Activated CD8-positive, alpha-beta memory T cell treated with anti-CD3 and anti-CD28 coated beads, Interleukin-2, amount 50 U/mL, for 24 hours (primary cell): ENCODE measurements around the gene ZNF865.

Source experiments
- DNase-seq: peaks from one replicate; pipeline ENCODE4 v3.0.0-alpha.2; 2020; ENCODE audit errors: extremely low read depth

The ZNF865 gene

DNA sequence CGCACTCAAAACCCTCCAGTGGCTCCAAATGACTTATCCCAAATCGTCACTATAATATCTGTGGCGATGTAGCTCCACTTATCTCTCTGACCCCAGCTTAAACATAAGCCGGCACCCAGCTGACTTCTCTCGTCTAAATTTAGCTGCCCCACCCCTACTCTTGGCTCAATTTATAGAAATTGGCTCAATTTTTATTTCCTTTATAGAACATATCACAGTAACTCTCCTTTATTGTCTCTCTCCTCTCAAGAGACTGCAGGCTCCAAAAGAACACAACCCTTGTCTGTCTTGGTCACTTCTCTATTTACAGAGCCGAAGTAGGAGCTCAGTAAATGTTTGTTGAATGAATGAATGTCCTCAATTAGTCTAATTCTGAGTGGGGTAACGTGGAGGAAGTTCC, 18.1 kb downstream of the ZNF865 start:
- no peak for DNase-seq

DNA sequence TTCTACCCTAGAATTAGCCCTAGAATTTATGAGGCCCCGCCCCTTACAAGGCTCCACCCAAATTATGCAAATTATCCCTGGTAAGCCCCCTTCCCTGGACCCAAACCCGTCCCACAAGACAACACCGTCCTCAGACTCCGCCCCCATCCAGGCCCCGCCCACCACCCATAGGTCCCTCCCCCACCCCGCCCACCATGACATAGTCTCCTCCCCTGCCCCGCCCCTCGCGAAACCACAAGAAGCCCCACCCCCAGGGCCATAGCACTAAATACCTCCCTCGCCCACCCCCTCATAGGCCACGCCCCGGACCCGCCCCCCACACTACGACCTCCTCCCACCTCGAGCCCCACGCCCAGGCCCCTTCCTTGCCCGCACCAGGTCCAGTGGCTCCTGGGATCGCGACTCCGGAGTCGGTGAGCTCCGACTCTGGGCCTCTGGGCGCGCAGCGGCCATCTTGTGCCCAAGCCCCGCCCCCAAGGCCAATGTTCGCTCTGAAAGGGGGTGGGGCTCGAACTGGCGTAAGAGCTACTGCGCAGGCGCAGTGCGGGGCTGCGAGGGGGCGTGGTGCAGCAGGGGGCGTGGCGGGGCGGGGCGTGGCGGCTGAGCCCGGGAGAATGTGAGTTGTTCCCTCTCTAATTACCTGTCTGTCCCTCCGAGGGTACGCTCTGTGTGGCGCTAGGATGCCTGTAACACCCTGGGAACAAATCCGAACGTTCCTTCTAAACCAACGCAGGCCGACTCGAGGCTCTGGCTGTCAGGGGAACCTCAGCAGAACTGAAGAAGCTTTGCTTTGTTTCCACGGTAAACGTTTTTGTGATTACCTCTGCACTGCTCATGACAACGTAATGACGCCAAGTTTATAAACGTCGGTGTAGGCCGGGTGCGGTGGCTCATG, 18.9 kb downstream of the ZNF865 start, which contains the start of gene ZNF784:
TSS of gene ZNF784 (minus strand) at position 458 of the 895 bp plus-strand sequence. CDS start at position 453, 5 bp downstream.
- DNase-seq, result no peak

DNA sequence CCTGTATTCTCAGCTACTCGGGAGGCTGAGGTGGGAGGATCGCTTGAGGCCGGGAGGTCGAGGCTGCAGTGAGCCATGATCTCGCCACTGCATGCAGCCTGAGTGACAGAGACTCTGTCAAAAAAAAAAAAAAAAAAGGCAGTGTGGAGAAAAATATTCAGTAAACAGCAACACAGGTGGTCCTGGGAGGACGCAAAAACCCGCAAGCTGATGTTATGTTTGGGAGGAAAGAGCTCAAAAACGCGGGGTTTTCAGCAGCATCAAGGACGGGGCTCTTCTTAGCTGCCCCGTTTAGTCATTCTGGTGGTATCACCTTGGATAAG, 19.5 kb downstream of the ZNF865 start:
- DNase-seq, result no peak

DNA sequence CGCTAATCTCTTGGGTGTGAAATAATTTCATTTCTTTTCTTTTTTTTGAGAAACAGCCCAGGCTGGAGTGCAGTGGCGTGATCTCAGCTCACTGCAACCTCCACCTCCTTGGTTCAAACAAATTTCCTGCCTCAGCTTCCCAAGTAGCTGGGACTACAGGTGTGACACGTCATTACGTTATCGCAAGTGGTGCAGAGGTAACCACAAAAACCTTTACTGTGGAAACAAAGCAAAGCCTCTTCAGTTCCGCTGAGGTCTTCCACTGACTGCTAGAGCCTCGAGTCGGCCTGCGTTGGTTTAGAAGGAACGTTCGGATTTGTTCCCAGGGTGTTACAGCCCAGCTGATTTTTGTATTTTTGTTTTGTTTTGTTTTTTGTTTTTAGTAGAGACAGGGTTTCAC, 20.9 kb downstream of the ZNF865 start:
- no peak for DNase-seq

DNA sequence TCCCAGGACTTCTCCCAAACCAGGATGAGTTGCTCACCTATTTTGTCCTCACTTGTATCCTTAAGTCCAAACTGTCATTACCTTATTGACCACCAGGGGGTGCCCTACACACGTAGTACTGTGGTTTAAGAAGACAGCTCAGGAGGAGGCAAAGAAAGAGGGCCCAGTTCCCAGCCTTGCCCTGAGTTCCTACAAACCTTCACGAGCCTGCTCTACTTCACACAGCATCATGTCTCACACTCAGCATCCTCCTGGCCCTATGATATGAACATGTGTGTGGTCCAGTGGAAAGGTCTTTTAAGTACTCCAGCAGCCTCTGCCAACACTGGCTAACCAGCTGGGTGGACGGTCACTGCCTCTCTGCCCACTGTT, 27.0 kb downstream of the ZNF865 start:
- DNase-seq, result peak; percentile 88

DNA sequence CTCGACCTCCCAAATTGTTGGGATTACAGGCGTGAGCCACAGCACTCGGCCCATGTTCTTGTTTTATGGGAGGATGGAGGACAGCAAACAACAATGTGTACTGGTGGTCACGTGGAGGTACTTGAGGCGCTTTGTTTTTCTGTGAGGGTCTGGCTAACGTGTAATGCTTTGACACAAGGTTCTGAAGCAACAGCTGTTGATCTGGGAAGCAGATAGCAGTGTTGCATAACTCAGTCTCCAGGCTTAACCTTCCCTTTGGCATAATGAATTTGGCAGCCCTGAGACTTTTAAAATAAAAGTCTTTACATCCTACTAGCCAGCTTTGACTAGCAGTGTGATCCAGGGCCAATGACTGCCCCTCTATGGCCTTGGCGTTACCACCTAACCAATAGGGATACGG, 28.4 kb downstream of the ZNF865 start:
- no peak for DNase-seq

DNA sequence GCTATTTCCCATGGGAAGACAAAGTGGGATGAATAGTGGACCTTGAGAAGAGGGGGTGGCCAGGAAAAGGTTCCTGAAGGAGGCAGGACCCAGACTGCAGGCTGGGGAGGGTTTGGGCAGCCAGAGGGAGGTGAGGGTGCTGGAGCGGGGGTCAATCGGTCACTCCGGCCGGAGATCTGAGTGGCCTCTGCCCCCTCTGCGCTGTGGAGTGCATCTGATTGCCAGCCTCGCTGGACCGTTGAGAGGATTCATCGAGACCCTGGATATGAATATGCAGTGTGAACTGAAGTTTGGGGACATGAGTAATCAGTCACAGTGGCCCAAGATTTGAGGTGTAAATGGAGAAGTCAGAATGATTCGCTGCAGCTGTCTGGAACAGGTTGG, 29.9 kb downstream of the ZNF865 start:
- no peak for DNase-seq

DNA sequence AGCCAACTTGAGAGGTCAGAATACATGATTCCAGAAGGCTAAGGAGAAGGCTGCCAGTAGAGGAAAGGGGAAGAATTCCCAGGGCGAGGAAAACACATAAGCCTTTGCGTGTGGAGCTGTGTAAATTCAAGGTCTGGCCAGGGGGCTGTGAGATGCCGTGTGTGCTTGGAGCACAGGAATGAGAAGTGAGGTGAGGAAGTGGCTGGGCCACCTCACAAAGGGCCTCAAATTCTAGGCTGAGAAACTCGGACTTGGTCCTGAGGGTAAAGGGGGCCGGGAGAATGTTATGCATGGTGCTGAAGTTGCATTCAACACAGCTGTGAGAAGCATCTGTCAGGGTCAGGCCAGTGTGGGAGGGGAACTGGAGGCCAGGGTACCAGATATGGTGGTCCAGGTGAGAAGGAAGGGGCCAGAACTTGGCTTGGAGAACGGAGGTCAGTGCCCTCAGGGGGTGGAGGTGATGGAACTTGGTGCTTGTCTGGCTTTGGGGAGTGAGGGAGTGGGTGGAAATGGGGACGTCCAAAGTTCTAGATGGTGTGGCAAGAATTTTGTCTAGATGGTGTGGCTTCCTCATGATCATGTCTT, 30.5 kb downstream of the ZNF865 start:
- DNase-seq, result no peak

DNA sequence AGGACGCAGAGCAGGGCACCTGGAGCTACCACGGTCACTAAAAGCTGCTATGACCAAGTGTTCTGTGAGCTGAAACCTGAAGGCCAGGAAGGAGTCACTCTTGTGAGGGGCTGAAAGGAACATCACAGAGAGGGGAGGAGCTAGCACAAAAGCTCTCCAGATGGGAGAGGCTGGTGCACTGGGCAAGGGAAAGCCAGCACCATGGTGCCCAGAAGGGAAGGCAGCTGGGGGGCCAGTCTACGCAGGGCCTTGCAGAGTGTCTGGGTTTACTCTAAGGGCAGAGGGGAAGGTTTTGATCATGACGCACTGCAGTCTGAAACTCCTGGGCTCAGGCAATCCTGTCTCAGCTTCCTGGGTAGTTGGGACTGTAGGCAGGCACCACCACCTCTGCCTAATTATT, 31.3 kb downstream of the ZNF865 start:
- DNase-seq, result no peak

DNA sequence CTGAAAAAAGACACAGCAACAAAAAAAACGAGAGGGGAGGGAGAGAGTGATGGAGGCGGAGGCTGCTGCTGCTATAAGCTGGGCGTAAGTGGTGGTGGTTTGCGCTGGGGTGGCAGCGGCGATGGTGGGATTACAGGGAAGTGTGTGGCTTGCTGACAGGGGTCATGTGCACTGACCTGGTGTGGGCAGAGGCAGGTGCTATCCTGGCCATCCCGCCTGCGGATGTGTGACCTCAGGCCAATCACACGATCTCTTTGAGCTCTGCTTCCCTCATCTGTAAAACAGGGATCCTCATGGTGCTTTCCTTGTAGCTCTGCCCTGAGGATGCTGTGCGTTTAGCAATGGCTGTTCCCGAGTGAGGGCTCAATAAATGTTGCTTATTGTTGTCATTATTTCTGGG, 32.1 kb downstream of the ZNF865 start:
- DNase-seq, result no peak

DNA sequence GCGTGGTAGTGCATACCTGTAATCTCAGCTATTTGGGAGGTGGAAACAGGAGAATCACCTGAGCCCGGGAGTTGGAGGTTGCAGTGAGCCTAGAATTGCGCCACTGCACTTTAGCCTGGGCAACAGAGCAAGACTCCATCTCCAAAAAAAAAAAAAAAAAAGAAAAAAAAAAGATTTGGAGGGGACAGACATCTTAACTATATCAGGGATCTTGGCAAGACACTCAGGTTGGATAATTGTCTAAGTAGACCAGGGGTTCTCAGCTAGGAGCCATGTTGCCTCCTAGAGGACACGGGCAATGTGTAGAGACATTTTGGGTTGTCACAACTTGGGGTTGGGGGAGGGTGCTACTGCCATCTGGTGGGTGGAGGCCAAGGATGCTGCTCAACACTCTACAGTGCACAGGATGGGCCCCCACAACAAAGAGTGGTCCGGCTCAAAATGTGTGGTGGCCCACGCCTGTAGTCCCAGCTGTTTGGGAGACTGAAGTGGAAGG, 33.5 kb downstream of the ZNF865 start:
- DNase-seq, result no peak

DNA sequence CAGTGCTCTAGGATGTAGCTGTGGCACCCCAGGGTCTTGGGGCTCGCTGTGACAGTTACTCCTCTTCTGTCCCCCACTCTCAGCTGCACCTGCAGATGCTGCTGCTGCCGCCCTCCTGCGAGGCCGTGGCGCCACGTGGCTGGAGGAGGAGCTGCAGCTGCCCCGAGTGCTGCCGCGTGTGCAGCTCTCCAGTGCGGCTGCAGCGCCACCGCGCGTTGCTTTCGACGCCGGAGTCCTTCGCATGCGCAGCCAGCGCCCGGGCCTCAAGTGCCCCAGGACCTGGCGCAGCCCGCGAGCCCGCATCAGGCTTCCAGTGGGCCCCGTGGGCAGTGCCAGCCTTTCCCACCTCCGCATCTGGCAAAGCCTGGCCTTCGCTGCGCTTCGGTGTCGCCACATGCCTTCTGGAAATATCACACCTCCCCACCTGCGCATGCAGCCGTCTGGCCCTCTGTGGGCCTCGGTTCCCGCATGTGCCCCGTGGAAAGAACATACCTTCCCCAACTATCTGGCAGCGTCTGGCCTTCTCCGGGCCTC, 34.7 kb downstream of the ZNF865 start:
- no peak for DNase-seq

DNA sequence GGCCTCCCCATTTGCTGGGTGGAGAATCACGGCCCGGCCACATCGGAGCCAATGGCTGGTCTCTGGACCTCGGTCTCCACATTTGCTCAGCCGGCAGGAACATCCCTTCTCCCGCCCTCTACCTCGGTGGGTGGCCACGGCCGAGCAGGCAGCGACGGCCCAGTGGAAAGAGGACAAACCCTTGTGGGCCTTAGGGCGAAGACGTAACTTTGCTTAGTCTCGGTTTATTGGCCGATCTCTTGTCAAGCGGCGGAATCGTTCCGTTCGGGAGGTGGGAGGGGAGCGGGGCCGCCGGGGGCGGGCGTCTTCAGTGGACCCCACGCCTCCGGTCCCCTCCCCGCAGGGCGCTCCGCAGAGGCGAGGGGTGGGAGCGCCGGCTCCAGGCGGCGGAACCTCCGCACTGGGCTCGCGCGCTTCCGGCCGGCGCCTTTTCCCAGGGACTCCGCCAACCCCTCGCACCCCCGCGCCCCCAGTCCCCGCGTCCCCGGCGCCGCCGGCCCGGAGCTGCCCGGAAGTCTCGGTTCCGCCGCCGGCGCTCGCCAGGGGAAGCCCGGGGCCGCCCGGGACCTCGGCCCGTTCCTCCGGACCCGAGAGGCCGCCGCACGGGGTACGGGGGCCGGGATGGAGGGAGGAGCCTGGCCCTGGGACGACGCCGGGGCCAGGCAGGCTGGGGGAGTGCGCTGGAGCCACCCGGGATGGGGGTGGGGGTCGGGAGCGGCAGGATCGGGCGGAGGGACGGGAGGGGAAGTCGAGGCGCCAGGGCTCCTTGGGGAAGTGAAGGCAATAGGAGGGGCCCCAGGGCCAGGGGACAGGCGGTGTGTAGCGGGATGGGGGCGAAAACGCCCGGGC, 35.4 kb downstream of the ZNF865 start, which contains the start of gene ZNF580:
TSS of gene ZNF580 (plus strand) at position 426 of the 849 bp plus-strand sequence. CDS start 1,507 bp downstream, outside the sequence.
- DNase-seq, result no peak

DNA sequence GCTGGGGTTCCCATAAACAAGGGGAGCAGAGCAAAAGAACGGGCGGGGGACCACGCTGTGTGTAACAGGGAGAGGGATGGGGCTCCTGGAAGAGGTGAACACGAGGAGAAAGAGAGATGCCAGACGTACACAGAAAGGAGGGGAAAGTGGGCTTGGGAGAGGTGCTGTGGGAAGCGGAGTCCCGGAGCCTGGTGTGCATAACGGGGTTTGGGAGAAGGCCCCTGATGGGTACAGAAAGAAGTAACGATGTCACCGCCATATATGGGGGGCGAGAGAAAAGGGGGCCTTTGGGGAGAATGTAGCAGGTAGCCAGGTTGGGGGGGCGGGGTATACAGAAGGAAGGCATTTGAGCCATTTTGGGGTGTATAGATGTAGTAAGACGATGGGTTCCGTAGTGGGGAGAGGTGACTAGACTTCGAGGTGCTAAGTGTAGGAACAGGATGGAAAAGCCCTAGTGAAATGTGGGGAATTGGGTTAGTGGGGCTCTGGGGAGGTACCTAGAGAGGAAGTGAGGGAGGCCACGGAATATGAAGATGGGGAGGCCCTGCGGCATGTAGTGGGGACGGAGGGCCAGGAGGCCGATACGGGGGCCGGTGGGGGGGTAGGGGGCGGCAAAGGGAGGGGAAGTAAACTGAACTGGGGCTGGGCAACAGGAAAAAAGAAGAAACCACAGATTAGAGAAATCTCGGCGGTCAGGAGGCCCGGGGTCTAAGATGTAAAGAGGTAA, 36.1 kb downstream of the ZNF865 start:
- no peak for DNase-seq

DNA sequence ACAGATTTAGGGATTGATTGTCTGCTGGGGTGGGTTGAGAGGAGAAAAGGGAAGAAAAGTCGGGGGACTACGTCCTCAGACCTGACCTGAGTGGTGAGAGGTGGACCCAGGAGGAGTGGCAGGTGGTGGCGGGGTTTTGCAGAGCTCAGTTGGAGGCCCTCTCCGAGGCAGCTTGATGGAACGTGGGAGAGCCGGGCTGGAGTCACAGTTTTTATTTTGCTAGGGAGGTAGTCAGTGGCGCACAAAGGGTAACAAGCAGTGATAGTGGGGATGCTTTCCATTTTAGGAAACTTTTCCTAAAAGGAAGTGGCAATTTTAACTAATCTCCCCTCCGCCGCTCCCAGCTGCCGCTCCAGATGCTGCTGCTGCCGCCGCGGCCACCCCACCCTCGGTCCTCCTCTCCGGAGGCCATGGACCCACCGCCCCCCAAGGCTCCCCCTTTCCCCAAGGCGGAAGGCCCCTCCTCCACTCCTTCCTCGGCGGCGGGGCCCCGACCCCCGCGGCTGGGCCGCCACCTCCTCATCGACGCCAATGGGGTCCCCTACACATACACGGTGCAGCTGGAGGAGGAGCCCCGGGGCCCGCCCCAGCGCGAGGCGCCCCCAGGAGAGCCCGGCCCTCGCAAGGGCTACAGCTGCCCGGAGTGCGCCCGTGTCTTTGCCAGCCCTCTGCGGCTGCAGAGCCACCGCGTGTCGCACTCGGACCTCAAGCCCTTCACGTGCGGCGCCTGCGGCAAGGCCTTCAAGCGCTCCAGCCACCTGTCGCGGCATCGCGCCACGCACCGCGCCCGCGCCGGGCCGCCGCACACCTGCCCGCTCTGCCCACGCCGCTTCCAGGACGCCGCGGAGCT, 36.9 kb downstream of the ZNF865 start:
- no peak for DNase-seq

DNA sequence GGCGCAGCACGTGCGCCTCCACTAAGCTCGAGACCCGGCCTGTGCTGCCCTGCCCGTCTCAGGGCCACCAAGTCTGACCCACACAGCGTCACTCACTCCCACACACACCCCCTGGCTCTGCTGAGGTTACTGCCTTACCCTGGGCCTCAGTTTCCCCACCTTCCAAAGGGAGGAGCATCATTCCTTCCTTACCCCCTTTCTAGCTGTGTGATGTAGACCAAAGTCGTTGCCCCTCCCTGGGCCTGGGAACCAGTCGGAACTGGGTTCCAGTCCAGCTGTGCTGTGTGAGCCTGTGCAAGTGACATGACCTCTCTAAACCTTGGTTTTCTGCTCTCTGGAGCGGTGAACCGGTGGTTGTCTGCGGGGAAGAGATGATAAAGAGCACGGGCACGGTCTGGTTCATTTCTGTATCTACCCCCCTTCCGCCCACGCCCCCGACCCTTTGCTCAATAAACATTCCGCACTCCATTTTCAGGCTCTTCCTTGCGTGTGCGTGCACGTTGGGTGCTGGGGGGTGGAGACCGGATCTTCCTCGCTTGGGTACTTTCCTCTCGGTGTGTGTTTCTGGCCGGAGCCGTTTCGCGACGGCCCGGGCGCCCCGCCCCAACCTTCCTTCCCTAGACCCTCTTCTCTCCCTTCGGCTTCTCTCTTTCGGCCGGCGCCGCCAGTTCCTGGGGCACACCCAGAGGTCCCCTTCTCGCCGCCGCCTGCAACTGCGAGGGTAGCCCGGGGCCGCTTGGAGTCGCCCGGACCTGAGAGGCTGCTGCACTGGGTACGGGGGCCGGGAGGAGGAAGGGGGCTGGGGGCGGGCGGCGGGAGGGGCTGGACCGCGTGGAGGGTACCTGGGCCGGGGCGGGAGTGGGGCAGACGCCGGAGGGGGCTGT, 37.8 kb downstream of the ZNF865 start, which contains the start of gene ZNF581:
TSS of gene ZNF581 (plus strand) at position 647 of the 884 bp plus-strand sequence. CDS start 923 bp downstream, outside the sequence.
- no peak for DNase-seq

DNA sequence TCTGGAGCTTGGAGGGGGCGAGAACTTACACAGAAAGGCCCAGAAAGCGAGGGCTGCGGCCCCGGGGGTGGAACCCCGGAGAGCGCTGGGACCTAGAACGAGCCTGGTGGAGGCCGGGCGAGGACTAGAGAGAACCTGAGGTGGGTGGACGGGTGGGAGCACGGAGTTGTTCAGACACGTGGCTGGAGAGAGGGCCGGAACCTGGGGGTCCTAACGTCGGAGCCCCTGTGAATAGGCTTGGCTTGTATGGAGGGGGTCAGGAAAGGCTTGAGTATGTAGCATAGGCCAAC, 38.4 kb downstream of the ZNF865 start:
- DNase-seq, result no peak

DNA sequence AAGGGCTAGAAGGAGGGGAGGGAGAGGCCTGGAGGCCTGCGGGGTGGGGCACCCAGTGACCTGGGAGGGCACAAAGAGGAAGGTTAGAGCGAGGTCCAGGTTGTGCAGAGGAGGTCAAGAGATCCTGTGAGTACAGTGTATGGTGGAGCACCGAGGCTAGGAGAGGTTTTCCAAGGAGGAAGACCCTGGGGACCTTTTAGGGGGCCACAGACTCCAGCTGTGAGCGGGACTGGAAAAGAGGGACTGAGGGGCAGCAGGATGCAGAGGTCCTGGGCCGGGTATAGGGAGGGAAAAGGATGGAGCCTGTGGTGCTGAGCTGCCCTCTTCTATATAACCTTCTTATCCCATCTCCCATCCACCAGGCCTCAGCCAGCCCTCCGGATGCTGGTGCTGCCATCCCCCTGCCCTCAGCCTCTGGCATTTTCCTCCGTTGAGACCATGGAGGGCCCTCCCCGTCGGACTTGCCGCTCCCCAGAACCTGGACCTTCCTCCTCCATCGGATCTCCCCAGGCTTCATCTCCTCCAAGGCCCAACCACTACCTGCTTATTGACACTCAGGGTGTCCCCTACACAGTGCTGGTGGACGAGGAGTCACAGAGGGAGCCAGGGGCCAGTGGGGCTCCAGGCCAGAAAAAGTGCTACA, 38.9 kb downstream of the ZNF865 start:
- no peak for DNase-seq
